NOMO-1 (cell line): ENCODE measurements around the gene MOB1B.
"Not testable (repeated sequence)": the region's sequence is repeated elsewhere in the genome, so short reads cannot be mapped to it uniquely, and the experiment has no call there.

Experiments used
- DNase-seq, 2 experiments: peaks; one replicate each; lab custom pipeline; 2025; ENCODE audit not compliant: unreplicated experiment in 2 of 2; lab: John Stamatoyannopoulos, UW

MOB1B gene

GRCh38 chr4:70948665-70949260 is 46.6 kb downstream of the MOB1B start:
- DNase-seq = peak; percentile 22 to 29

GRCh38 chr4:70954032-70954431 is 51.9 kb downstream of the MOB1B start:
- peak in 1 of 2 experiments; percentile 36 for DNase-seq

GRCh38 chr4:70956549-70957210 is 54.5 kb downstream of the MOB1B start:
- DNase-seq = no peak

- no peak for DNase-seq
Observed at GRCh38 chr4:70958681-70959080, 56.5 kb downstream of the MOB1B start.

- DNase-seq = no peak
Observed at GRCh38 chr4:70969076-70969475, 66.9 kb downstream of the MOB1B start.

GRCh38 chr4:70976252-70976651 is 74.1 kb downstream of the MOB1B start:
- no peak for DNase-seq

GRCh38 chr4:70979445-70980008 is 77.4 kb downstream of the MOB1B start:
- DNase-seq = peak; percentile 40 to 87

- DNase-seq = no peak
Observed at GRCh38 chr4:70980196-70980595, 78.0 kb downstream of the MOB1B start.

- no peak for DNase-seq
Observed at GRCh38 chr4:70984106-70984505, 81.9 kb downstream of the MOB1B start.

- DNase-seq = no peak
Observed at GRCh38 chr4:70984589-70984988, 82.4 kb downstream of the MOB1B start.

- DNase-seq = no peak
Observed at GRCh38 chr4:70991596-70991995, 89.4 kb downstream of the MOB1B start.

- DNase-seq = no peak
Observed at GRCh38 chr4:70992391-70992881, 90.3 kb downstream of the MOB1B start.

- peak; percentile 85 to 96 for DNase-seq
Observed at GRCh38 chr4:70993181-70994068, 91.3 kb downstream of the MOB1B start, which contains the start of gene DCK. Gene DCK, plus strand, starts transcription at chr4:70993649. Its CDS starts 187 bp downstream, at chr4:70993836.

GRCh38 chr4:70994069-70994366 is 91.8 kb downstream of the MOB1B start:
- no peak for DNase-seq

GRCh38 chr4:70994387-70995099 is 92.4 kb downstream of the MOB1B start:
- DNase-seq = peak; percentile 66 to 69

GRCh38 chr4:70996018-70996360 is 93.8 kb downstream of the MOB1B start:
- no peak for DNase-seq

GRCh38 chr4:70997036-70997435 is 94.9 kb downstream of the MOB1B start:
- DNase-seq = peak; percentile 8 to 48

GRCh38 chr4:70997546-70997945 is 95.4 kb downstream of the MOB1B start:
- no peak for DNase-seq

- DNase-seq = not testable (repeated sequence)
Observed at GRCh38 chr4:70999639-71000038, 97.5 kb downstream of the MOB1B start.

GRCh38 chr4:71001363-71001762 is 99.2 kb downstream of the MOB1B start:
- not testable (repeated sequence) for DNase-seq
